HepG2 (cell line): ENCODE results near the gene KATNB1. TPM values are rescaled to one million over a fixed set of nuclear protein-coding genes. Genes with fewer than 3 reads are reported as not detected.

Experiments
- ATAD3A ChIP-seq: sonication (generic); formaldehyde crosslinking; IDR thresholded peaks from 2 replicates; pipeline ENCODE4 v1.4.0; 2020; ENCODE audit warnings: missing genetic modification reagents
- DNMT3B ChIP-seq: conservative IDR thresholded peaks from 2 replicates; pipeline ENCODE4 v1.6.1; 2016; ENCODE audit warnings: missing biosample characterization, control low read depth
- EEA1 ChIP-seq: sonication (generic); formaldehyde crosslinking; IDR thresholded peaks from 2 replicates; pipeline ENCODE4 v1.5.1; 2020; ENCODE audit warnings: mild to moderate bottlenecking, missing genetic modification reagents, borderline replicate concordance
- FOXP1 ChIP-seq, 2 experiments: fragments of 450-650 bp in 1 of 2; IDR thresholded peaks; 2 replicates each; pipeline ENCODE4 v1.6.1; 2017 to 2018; ENCODE audit warnings: antibody characterized with exemption in 1 of 2
- KLF16 ChIP-seq, 2 experiments: sonication (generic) in 1 of 2; formaldehyde crosslinking in 1 of 2; IDR thresholded peaks; 2 replicates each; pipeline versions ENCODE4 v1.6.1 to v1.8.0; 2016 to 2023; ENCODE audit warnings: missing genetic modification reagents in 2 of 2, missing compliant biosample characterization in 1 of 2
- KMT2B ChIP-seq: IDR thresholded peaks from 2 replicates; pipeline ENCODE4 v1.6.1; 2016; ENCODE audit warnings: missing genetic modification reagents, missing compliant biosample characterization
- REPIN1 ChIP-seq: sonication (generic); formaldehyde crosslinking; IDR thresholded peaks from 2 replicates; pipeline ENCODE4 v1.8.0; 2022; ENCODE audit warnings: missing genetic modification reagents, low read depth, mild to moderate bottlenecking, borderline replicate concordance
- STAT5B ChIP-seq: sonication (generic); formaldehyde crosslinking; IDR thresholded peaks from 2 replicates; pipeline ENCODE4 v1.4.0; 2020; ENCODE audit warnings: missing genetic modification reagents
- ZC3H4 ChIP-seq: sonication (generic); formaldehyde crosslinking; IDR thresholded peaks from 2 replicates; pipeline ENCODE4 v1.4.0; 2020; ENCODE audit warnings: missing genetic modification reagents, borderline replicate concordance
- ZFP37 ChIP-seq: sonication (generic); formaldehyde crosslinking; IDR thresholded peaks from 2 replicates; pipeline ENCODE4 v1.4.0; 2020; ENCODE audit warnings: missing genetic modification reagents, borderline replicate concordance
- ZNF674 ChIP-seq: sonication (generic); formaldehyde crosslinking; IDR thresholded peaks from 2 replicates; pipeline ENCODE4 v1.5.0; 2020; ENCODE audit warnings: low read depth, mild to moderate bottlenecking, missing genetic modification reagents
- ZNF781 ChIP-seq: sonication (generic); formaldehyde crosslinking; IDR thresholded peaks from 2 replicates; pipeline ENCODE4 v1.5.1; 2020; ENCODE audit warnings: borderline replicate concordance, mild to moderate bottlenecking, missing genetic modification reagents; ENCODE audit errors: not compliant biosample characterization
- ZNF792 ChIP-seq: IDR thresholded peaks from 2 replicates; pipeline ENCODE4 v1.6.1; 2016
- ZNF816 ChIP-seq: sonication (generic); formaldehyde crosslinking; IDR thresholded peaks from 2 replicates; pipeline ENCODE4 v1.8.0; 2022; ENCODE audit warnings: missing genetic modification reagents, mild to moderate bottlenecking, borderline replicate concordance
- polyA plus RNA-seq, 8 experiments: library from polyadenylated mRNA; depleted of rRNA in 3 of 8; stranded (reverse) in 7 of 8; unstranded in 1 of 8; fragments of >200 nt; fragmentation: Illumina TruSeq in 4 of 8; extraction: Trizol in 4 of 8; gene quantifications; 2 replicates each; pipeline versions ENCODE4 v1.2.1 to v1.2.3, GENCODE V29; 2011 to 2016; ENCODE audit warnings: low read depth in 4 of 8, missing spikeins in 1 of 8, mixed read lengths in 1 of 8; ENCODE audit not compliant: insufficient read depth in 1 of 8
- total RNA-seq, 5 experiments: library from RNA; depleted of rRNA; stranded (reverse); fragments of >200 nt; fragmentation: Illumina TruSeq; extraction: Trizol; gene quantifications; 2 replicates each; pipeline ENCODE4 v1.2.3, GENCODE V29; 2016; ENCODE audit warnings: low read depth in 1 of 5
- TF ChIP-seq, protein P1 (sequence below), 2 experiments: fragments of 450-650 bp in 1 of 2; sonication (generic) in 1 of 2; formaldehyde crosslinking; IDR thresholded peaks; 2 replicates each; pipeline versions ENCODE4 v1.5.0 to v1.8.0; 2020 to 2022; ENCODE audit warnings: mild to moderate bottlenecking in 1 of 2, missing genetic modification reagents in 1 of 2
- TF ChIP-seq, protein P2 (sequence below): sonication (generic); formaldehyde crosslinking; IDR thresholded peaks from 2 replicates; pipeline ENCODE4; 2020; ENCODE audit warnings: missing genetic modification reagents, mild to moderate bottlenecking, borderline replicate concordance
- TF ChIP-seq, protein P3 (sequence below): sonication (generic); formaldehyde crosslinking; IDR thresholded peaks from 2 replicates; pipeline ENCODE4 v1.4.0; 2020; ENCODE audit warnings: missing genetic modification reagents, borderline replicate concordance
- TF ChIP-seq, protein P4 (sequence below): sonication (generic); formaldehyde crosslinking; IDR thresholded peaks from 2 replicates; pipeline ENCODE4 v1.8.0; 2023; ENCODE audit warnings: mild to moderate bottlenecking, missing genetic modification reagents
- TF ChIP-seq, protein P5 (sequence below): sonication (generic); formaldehyde crosslinking; IDR thresholded peaks from 2 replicates; pipeline ENCODE4 v1.4.0; 2020; ENCODE audit warnings: mild to moderate bottlenecking, low read depth, missing genetic modification reagents

Gene KATNB1
- total and polyA plus RNA-seq, 2 of the 13 experiments (the other 11 are each of a cell fraction or from before 2014, with no cell fraction given) = 31.5 to 43.5 TPM

DNA sequence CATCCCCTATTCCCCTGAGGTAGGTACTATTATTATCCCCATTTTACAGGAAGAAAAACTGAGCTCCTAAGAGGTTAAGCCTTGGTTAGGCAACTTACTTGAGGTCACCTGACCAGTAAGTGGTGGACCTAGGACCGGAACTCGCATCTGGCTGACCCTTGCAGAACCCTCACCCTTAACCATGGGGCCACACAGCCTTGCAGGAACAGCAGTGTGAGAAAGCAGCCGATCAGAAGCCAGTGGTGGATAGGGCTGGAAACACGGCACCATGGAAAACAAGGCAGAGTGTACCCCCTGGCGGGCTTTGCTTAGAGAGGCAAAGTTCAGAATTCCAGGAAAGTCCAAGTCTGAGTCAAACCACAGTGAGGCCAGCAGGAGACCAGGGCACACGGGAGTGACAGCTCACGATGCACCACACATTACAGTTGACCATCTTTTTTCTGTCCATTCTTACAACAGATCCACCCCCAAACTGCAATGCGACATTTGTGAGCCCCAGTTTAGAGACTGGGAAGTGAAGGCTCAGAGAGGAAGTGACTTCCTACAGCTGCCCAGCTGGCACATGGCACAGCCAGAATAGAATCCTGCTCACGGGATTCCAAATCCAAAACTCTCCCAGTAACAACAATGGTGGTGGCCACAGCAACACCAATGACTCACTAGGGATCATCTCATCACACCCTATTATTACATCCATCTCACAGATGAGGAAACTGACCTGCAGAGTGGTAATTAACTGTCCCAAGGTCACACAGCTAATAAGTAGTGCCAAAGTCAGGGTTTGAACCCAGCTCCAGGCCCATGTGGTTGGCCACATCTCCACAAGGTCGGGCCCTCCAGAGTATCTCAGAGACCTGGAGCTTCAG lies 46.4 kb downstream of the KATNB1 start (continued):
- no peak for TF ChIP-seq FOXP1 (IDR thresholded peaks at IDR 0.05)
- TF ChIP-seq FOXP1 (CRISPR knock-in tag; IDR thresholded peaks at IDR 0.05) = peak; percentile 61; the same call in 1 of the 2 replicates
- TF ChIP-seq, protein P1, sequence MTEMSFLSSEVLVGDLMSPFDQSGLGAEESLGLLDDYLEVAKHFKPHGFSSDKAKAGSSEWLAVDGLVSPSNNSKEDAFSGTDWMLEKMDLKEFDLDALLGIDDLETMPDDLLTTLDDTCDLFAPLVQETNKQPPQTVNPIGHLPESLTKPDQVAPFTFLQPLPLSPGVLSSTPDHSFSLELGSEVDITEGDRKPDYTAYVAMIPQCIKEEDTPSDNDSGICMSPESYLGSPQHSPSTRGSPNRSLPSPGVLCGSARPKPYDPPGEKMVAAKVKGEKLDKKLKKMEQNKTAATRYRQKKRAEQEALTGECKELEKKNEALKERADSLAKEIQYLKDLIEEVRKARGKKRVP (CRISPR knock-in tag; IDR thresholded peaks at IDR 0.05) = no peak
- TF ChIP-seq, protein P2, sequence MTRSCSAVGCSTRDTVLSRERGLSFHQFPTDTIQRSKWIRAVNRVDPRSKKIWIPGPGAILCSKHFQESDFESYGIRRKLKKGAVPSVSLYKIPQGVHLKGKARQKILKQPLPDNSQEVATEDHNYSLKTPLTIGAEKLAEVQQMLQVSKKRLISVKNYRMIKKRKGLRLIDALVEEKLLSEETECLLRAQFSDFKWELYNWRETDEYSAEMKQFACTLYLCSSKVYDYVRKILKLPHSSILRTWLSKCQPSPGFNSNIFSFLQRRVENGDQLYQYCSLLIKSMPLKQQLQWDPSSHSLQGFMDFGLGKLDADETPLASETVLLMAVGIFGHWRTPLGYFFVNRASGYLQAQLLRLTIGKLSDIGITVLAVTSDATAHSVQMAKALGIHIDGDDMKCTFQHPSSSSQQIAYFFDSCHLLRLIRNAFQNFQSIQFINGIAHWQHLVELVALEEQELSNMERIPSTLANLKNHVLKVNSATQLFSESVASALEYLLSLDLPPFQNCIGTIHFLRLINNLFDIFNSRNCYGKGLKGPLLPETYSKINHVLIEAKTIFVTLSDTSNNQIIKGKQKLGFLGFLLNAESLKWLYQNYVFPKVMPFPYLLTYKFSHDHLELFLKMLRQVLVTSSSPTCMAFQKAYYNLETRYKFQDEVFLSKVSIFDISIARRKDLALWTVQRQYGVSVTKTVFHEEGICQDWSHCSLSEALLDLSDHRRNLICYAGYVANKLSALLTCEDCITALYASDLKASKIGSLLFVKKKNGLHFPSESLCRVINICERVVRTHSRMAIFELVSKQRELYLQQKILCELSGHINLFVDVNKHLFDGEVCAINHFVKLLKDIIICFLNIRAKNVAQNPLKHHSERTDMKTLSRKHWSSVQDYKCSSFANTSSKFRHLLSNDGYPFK (CRISPR knock-in tag) = peak; percentile 84; the same call in 1 of the 2 replicates
- TF ChIP-seq, protein P3, sequence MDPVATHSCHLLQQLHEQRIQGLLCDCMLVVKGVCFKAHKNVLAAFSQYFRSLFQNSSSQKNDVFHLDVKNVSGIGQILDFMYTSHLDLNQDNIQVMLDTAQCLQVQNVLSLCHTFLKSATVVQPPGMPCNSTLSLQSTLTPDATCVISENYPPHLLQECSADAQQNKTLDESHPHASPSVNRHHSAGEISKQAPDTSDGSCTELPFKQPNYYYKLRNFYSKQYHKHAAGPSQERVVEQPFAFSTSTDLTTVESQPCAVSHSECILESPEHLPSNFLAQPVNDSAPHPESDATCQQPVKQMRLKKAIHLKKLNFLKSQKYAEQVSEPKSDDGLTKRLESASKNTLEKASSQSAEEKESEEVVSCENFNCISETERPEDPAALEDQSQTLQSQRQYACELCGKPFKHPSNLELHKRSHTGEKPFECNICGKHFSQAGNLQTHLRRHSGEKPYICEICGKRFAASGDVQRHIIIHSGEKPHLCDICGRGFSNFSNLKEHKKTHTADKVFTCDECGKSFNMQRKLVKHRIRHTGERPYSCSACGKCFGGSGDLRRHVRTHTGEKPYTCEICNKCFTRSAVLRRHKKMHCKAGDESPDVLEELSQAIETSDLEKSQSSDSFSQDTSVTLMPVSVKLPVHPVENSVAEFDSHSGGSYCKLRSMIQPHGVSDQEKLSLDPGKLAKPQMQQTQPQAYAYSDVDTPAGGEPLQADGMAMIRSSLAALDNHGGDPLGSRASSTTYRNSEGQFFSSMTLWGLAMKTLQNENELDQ (CRISPR knock-in tag) = no peak
- no peak; a peak in 1 of 4 replicates for TF ChIP-seq KLF16 (CRISPR knock-in tag; IDR thresholded peaks at IDR 0.05)
- TF ChIP-seq ZNF816 (CRISPR knock-in tag) = no peak
- TF ChIP-seq EEA1 (CRISPR knock-in tag) = 0 out of 2 replicates have a peak, but pooled peaks have one; percentile 15
- no peak for TF ChIP-seq ZC3H4 (CRISPR knock-in tag)
- TF ChIP-seq KMT2B (CRISPR knock-in tag) = peak; percentile 7; the same call in 1 of the 2 replicates
- TF ChIP-seq ZNF674 (CRISPR knock-in tag) = no peak
- TF ChIP-seq REPIN1 (CRISPR knock-in tag) = peak; percentile 87
- TF ChIP-seq ZNF792 (CRISPR knock-in tag) = peak; percentile 88
- no peak for TF ChIP-seq ATAD3A (CRISPR knock-in tag)
- TF ChIP-seq, protein P4, sequence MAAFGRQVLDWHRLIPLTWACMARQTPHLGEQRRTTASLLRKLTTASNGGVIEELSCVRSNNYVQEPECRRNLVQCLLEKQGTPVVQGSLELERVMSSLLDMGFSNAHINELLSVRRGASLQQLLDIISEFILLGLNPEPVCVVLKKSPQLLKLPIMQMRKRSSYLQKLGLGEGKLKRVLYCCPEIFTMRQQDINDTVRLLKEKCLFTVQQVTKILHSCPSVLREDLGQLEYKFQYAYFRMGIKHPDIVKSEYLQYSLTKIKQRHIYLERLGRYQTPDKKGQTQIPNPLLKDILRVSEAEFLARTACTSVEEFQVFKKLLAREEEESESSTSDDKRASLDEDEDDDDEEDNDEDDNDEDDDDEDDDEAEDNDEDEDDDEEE (CRISPR knock-in tag) = 0 out of 2 replicates have a peak, but pooled peaks have one; percentile 47
- TF ChIP-seq ZFP37 (CRISPR knock-in tag) = no peak; the same call in 1 of the 2 replicates
- TF ChIP-seq, protein P5, sequence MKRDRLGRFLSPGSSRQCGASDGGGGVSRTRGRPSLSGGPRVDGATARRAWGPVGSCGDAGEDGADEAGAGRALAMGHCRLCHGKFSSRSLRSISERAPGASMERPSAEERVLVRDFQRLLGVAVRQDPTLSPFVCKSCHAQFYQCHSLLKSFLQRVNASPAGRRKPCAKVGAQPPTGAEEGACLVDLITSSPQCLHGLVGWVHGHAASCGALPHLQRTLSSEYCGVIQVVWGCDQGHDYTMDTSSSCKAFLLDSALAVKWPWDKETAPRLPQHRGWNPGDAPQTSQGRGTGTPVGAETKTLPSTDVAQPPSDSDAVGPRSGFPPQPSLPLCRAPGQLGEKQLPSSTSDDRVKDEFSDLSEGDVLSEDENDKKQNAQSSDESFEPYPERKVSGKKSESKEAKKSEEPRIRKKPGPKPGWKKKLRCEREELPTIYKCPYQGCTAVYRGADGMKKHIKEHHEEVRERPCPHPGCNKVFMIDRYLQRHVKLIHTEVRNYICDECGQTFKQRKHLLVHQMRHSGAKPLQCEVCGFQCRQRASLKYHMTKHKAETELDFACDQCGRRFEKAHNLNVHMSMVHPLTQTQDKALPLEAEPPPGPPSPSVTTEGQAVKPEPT (CRISPR knock-in tag) = 0 out of 2 replicates have a peak, but pooled peaks have one; percentile 63
- TF ChIP-seq ZNF781 (CRISPR knock-in tag) = no peak
- no peak for TF ChIP-seq STAT5B (CRISPR knock-in tag)
- TF ChIP-seq DNMT3B (CRISPR knock-in tag) = no peak
